Measurements from ENCODE around the gene ERVFRD-1.

DNA sequence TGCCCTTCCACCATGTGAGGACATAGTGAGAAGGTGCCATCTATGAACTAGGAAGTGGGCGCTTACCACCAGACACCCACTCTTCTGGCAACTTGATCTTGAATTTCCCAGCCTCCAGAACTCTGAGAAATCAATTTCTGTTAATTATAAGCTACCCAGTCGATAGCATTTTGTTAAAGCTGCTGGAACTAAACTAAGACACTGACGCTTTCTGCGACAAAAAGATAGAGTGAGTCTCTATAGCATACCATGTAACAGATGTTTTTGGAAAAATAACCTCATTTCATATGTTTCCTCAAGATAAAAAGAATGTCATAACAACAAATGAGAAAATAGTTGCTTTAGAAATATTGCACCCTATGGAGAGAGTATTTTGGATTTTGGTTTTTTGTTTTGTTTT, 33.3 kb downstream of the ERVFRD-1 start:
- TF ChIP-seq, protein P1, sequence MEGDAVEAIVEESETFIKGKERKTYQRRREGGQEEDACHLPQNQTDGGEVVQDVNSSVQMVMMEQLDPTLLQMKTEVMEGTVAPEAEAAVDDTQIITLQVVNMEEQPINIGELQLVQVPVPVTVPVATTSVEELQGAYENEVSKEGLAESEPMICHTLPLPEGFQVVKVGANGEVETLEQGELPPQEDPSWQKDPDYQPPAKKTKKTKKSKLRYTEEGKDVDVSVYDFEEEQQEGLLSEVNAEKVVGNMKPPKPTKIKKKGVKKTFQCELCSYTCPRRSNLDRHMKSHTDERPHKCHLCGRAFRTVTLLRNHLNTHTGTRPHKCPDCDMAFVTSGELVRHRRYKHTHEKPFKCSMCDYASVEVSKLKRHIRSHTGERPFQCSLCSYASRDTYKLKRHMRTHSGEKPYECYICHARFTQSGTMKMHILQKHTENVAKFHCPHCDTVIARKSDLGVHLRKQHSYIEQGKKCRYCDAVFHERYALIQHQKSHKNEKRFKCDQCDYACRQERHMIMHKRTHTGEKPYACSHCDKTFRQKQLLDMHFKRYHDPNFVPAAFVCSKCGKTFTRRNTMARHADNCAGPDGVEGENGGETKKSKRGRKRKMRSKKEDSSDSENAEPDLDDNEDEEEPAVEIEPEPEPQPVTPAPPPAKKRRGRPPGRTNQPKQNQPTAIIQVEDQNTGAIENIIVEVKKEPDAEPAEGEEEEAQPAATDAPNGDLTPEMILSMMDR (IDR thresholded peaks at IDR 0.05; ENCODE audit: insufficient read depth, low read length) = no peak
- TF ChIP-seq, protein P2, sequence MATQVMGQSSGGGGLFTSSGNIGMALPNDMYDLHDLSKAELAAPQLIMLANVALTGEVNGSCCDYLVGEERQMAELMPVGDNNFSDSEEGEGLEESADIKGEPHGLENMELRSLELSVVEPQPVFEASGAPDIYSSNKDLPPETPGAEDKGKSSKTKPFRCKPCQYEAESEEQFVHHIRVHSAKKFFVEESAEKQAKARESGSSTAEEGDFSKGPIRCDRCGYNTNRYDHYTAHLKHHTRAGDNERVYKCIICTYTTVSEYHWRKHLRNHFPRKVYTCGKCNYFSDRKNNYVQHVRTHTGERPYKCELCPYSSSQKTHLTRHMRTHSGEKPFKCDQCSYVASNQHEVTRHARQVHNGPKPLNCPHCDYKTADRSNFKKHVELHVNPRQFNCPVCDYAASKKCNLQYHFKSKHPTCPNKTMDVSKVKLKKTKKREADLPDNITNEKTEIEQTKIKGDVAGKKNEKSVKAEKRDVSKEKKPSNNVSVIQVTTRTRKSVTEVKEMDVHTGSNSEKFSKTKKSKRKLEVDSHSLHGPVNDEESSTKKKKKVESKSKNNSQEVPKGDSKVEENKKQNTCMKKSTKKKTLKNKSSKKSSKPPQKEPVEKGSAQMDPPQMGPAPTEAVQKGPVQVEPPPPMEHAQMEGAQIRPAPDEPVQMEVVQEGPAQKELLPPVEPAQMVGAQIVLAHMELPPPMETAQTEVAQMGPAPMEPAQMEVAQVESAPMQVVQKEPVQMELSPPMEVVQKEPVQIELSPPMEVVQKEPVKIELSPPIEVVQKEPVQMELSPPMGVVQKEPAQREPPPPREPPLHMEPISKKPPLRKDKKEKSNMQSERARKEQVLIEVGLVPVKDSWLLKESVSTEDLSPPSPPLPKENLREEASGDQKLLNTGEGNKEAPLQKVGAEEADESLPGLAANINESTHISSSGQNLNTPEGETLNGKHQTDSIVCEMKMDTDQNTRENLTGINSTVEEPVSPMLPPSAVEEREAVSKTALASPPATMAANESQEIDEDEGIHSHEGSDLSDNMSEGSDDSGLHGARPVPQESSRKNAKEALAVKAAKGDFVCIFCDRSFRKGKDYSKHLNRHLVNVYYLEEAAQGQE (IDR thresholded peaks at IDR 0.05; ENCODE audit: insufficient replicate concordance, low read depth) = no peak
- TF ChIP-seq GABPA (IDR thresholded peaks at IDR 0.05; ENCODE audit: low read depth) = no peak
